ENCODE data around the gene NPAS3. TPM values are rescaled to one million over a fixed set of nuclear protein-coding genes. Genes with fewer than 3 reads are reported as not detected.

Gene NPAS3
- total and polyA plus RNA-seq, 2 of the 13 experiments (the other 11 are each of a cell fraction or from before 2014, with no cell fraction given) = not detected

- ATAC-seq (no peak), DNase-seq (ENCODE audit: low spot score) (no peak), FAIRE-seq (no peak)
- in situ Hi-C loops (cut with HindIII; ENCODE audit: extremely low pct_ligation_motif_present, low pct_unique_long_range_greater_than_20kb) = no loop called here
- intact Hi-C loops (cut with micrococcal nuclease; ENCODE audit: unreplicated experiment) = no loop called here
- under 1% methylated on average over 3 of the region's 3 CpGs for WGBS (ENCODE audit: low lambda C conversion rate)
- Histone ChIP-seq H2AFZ (ENCODE audit: low read length) (no peak overlapping the region), H3K4me2 (ENCODE audit: low read depth, low read length) (no peak overlapping the region), H4K20me1 (ENCODE audit: insufficient read depth, low read length) (no peaks in the 10 kb centered on the region), H3K9me3 (ENCODE audit: low read length) (no peaks in the 10 kb centered on the region), H3K4me3 (replicated peaks in 1 of 3; ENCODE audit: insufficient read depth in 1 of 3, low read depth in 2 of 3, low read length in 3 of 3) (no peak overlapping the region), H3K27me3 (ENCODE audit: control insufficient read depth in 1 of 2, insufficient read depth in 2 of 2, low read length in 2 of 2) (no peaks in the 10 kb centered on the region), H3K79me2 (ENCODE audit: insufficient read depth, low read length) (no peaks in the 10 kb centered on the region), H3K9ac (ENCODE audit: insufficient read depth, low read depth, low read length) (no peak overlapping the region), H3K27ac (ENCODE audit: extremely low read length, insufficient read depth, low read length) (no peak overlapping the region), H3K36me3 (replicated peaks in 1 of 2; ENCODE audit: control insufficient read depth in 1 of 2, insufficient read depth in 2 of 2, low read length in 2 of 2) (no peaks in the 10 kb centered on the region), H3K4me1 (ENCODE audit: insufficient read depth, low read length) (no peaks in the 10 kb centered on the region)
- no TSS peak for BruUV-seq (replicated peaks)
- TF ChIP-seq ZFX (CRISPR knock-in tag; IDR thresholded peaks at IDR 0.05; ENCODE audit: low read depth) (no peak), ELK4 (CRISPR knock-in tag; IDR thresholded peaks at IDR 0.05; ENCODE audit: borderline replicate concordance) (no peak), CBX1 (IDR thresholded peaks at IDR 0.05; ENCODE audit: low read depth) (no peak), ZNF282 (IDR thresholded peaks at IDR 0.05; ENCODE audit: partially characterized antibody) (no peak), ZNF567 (CRISPR knock-in tag; IDR thresholded peaks at IDR 0.05; ENCODE audit: borderline replicate concordance) (no peak), HNRNPL (IDR thresholded peaks at IDR 0.05; ENCODE audit: low read depth, low read length) (no peak), PHB2 (IDR thresholded peaks at IDR 0.05; ENCODE audit: partially characterized antibody) (no peak), MXI1 (IDR thresholded peaks at IDR 0.05; ENCODE audit: borderline replicate concordance, low read depth, low read length) (no peak), THAP8 (CRISPR knock-in tag; IDR thresholded peaks at IDR 0.05; ENCODE audit: borderline replicate concordance) (no peak), ZNF598 (CRISPR knock-in tag; IDR thresholded peaks at IDR 0.05; ENCODE audit: borderline replicate concordance) (no peak), ARNT2 (CRISPR knock-in tag; IDR thresholded peaks at IDR 0.05; ENCODE audit: low read depth) (no peak), KLF16 (CRISPR knock-in tag; IDR thresholded peaks at IDR 0.05) (no peak), CSRNP1 (CRISPR knock-in tag; IDR thresholded peaks at IDR 0.05) (no peak), YEATS4 (CRISPR knock-in tag; IDR thresholded peaks at IDR 0.05; ENCODE audit: borderline replicate concordance) (no peak), DRAP1 (CRISPR knock-in tag; IDR thresholded peaks at IDR 0.05) (no peak), ZNF709 (CRISPR knock-in tag; IDR thresholded peaks at IDR 0.05) (no peak), YY1 (IDR thresholded peaks at IDR 0.05; ENCODE audit: insufficient read depth, insufficient replicate concordance, low read depth, low read length) (no peak), GATAD2A (CRISPR knock-in tag; IDR thresholded peaks at IDR 0.05) (no peak)
- CTCF ChIA-PET (ENCODE audit: low intra/inter-chr PET ratio, low total read pairs) = no interaction called here
- POLR2A ChIA-PET = no interaction called here
Observed at GRCh38 chr14:33551963-33552362, 613.3 kb downstream of the NPAS3 start.

Measured in HepG2 (cell line).